Femur (tissue), 1 donor: ENCODE results near the gene ANO4.

Experiments
- DNase-seq: peaks from one replicate; pipeline ENCODE4 v3.0.0-alpha.2; 2017

Gene ANO4

GRCh38 chr12:100995201-100995600, 200.6 kb downstream of the ANO4 start:
- DNase-seq, result no peak

- no peak for DNase-seq
These were observed 201.2 kb downstream of the ANO4 start for GRCh38 chr12:100995771-100996170.

GRCh38 chr12:101001669-101002068, 207.1 kb downstream of the ANO4 start:
- DNase-seq, result no peak

GRCh38 chr12:101002696-101003419, 208.3 kb downstream of the ANO4 start:
- no peak for DNase-seq

GRCh38 chr12:101004898-101005297, 210.3 kb downstream of the ANO4 start:
- DNase-seq, result no peak

- DNase-seq, result no peak
These were observed 214.7 kb downstream of the ANO4 start for GRCh38 chr12:101009274-101009673.

GRCh38 chr12:101010896-101011295, 216.3 kb downstream of the ANO4 start:
- no peak for DNase-seq

GRCh38 chr12:101013993-101014392, 219.4 kb downstream of the ANO4 start:
- DNase-seq, result no peak

GRCh38 chr12:101015044-101015443, 220.5 kb downstream of the ANO4 start:
- no peak for DNase-seq

GRCh38 chr12:101018540-101018939, 224.0 kb downstream of the ANO4 start:
- no peak for DNase-seq

GRCh38 chr12:101019201-101019600, 224.6 kb downstream of the ANO4 start:
- DNase-seq, result no peak

GRCh38 chr12:101019667-101020066, 225.1 kb downstream of the ANO4 start:
- DNase-seq, result no peak

- DNase-seq, result no peak
These were observed 226.9 kb downstream of the ANO4 start for GRCh38 chr12:101021442-101021841.

- no peak for DNase-seq
These were observed 227.4 kb downstream of the ANO4 start for GRCh38 chr12:101021911-101022388.

GRCh38 chr12:101027200-101027599, 232.6 kb downstream of the ANO4 start:
- DNase-seq, result no peak

GRCh38 chr12:101027816-101028215, 233.2 kb downstream of the ANO4 start:
- no peak for DNase-seq

GRCh38 chr12:101038289-101038871, 243.8 kb downstream of the ANO4 start:
- no peak for DNase-seq

- no peak for DNase-seq
These were observed 245.4 kb downstream of the ANO4 start for GRCh38 chr12:101039848-101040531.

GRCh38 chr12:101040936-101041335, 246.4 kb downstream of the ANO4 start:
- DNase-seq, result no peak

- DNase-seq, result no peak
These were observed 247.6 kb downstream of the ANO4 start for GRCh38 chr12:101042211-101042610.

- DNase-seq, result no peak
These were observed 250.0 kb downstream of the ANO4 start for GRCh38 chr12:101044512-101045059.

GRCh38 chr12:101045486-101046464, 251.2 kb downstream of the ANO4 start:
- DNase-seq, result no peak
